ENCODE data around the gene MOSPD2. TPM values are rescaled to one million over a fixed set of nuclear protein-coding genes. Genes with fewer than 3 reads are reported as not detected.

Gene MOSPD2
- total RNA-seq, 1 experiment from 2014 or later = 6.4 TPM

DNA sequence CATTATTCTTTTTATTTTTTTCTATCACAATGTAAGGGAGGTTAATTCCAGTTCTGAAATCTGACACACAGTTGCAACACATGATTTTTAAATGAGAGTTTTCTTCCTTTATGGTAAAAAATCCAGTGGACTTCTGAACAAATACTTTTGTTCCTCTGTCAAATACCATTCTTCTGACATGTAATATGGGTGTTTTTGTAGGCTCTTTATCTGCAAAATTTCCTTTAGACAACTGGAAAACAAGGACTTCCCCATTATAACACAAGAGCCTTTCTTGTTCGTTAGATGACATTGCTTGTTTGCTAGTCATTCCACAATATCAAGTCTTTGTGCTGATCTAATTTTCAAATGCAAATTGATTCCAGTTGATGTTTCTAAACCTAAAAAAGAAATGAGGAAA lies 8.0 kb upstream of the MOSPD2 start:
- H3K4me1 Mint-ChIP-seq = peaks cover 2 to 5% of the 10 kb centered on the region in 2 experiments; a peak in 3 of 4 replicates
- Histone ChIP-seq H3K9me3 (ENCODE audit: control insufficient read depth, low read depth, low read length) (no peaks in the 10 kb centered on the region), H3K14ac (ENCODE audit: insufficient read depth, low read length) (no peak overlapping the region), H2BK12ac (ENCODE audit: insufficient read length, low read depth, low read length) (no peak overlapping the region), H3K79me2 (ENCODE audit: insufficient read depth, low read length) (no peaks in the 10 kb centered on the region; the same call in 1 of the 2 replicates), H3K4ac (ENCODE audit: low read depth, low read length) (no peak overlapping the region), H3K27me3 (ENCODE audit: insufficient read depth, low read length) (no peaks in the 10 kb centered on the region), H3K23ac (ENCODE audit: insufficient read length, low read depth, low read length) (no peak overlapping the region), H3K79me1 (ENCODE audit: insufficient read depth, low read depth, low read length, poor library complexity, severe bottlenecking) (no peaks in the 10 kb centered on the region), H3K27ac (ENCODE audit: insufficient read length, low read depth, low read length) (no peak overlapping the region), H2BK5ac (ENCODE audit: insufficient read length, low read length) (no peak overlapping the region), H3T11ph (ENCODE audit: low read length) (no peak overlapping the region), H4K8ac (replicated peaks; ENCODE audit: insufficient read length, low read depth, low read length) (no peak overlapping the region), H2AK5ac (ENCODE audit: insufficient read length, low read length) (no peak overlapping the region), H3K23me2 (ENCODE audit: insufficient read length, low read depth, low read length, poor library complexity, severe bottlenecking) (no peaks in the 10 kb centered on the region), H2BK15ac (ENCODE audit: low read depth, low read length) (no peak overlapping the region), H3K9ac (ENCODE audit: extremely low read depth, insufficient read length, low read length) (no peak overlapping the region), H2BK120ac (ENCODE audit: low read depth, low read length, poor library complexity, severe bottlenecking) (no peak overlapping the region), H2AFZ (ENCODE audit: low read length) (no peak overlapping the region), H4K5ac (ENCODE audit: insufficient read length, low read depth, low read length) (no peak overlapping the region), H4K20me1 (ENCODE audit: control insufficient read depth, insufficient read depth, insufficient read length) (no peaks in the 10 kb centered on the region), H2BK20ac (ENCODE audit: low read depth, low read length, poor library complexity, severe bottlenecking) (no peak overlapping the region), H3K4me1 (ENCODE audit: insufficient read depth, low read length) (no peaks in the 10 kb centered on the region), H3K18ac (ENCODE audit: insufficient read length, low read depth, low read length) (no peak overlapping the region), H3K4me2 (ENCODE audit: insufficient read depth, insufficient read length, low read length) (no peak overlapping the region), H4K91ac (ENCODE audit: insufficient read length, low read depth, low read length) (no peak overlapping the region), H3K56ac (ENCODE audit: insufficient read length, low read depth, low read length) (no peak overlapping the region)
- no peak for DNase-seq
- H3K4me3 Mint-ChIP-seq = no peak overlapping the region
- peaks cover 52 to 57% of the 10 kb centered on the region in 2 experiments for H3K9me3 Mint-ChIP-seq
- TF ChIP-seq CTCF (conservative IDR thresholded peaks at IDR 0.05) = no peak
- no peak overlapping the region for H3K27ac Mint-ChIP-seq
- WGBS (ENCODE audit: extremely low coverage, insufficient read length, low lambda C conversion rate) = no CpG with 5 or more reads among the region's 1 CpG
- H3K36me3 Mint-ChIP-seq (ENCODE audit: insufficient read depth in 1 of 3, low read depth in 3 of 3) = peaks cover 26 to 30% (median 29%) of the 10 kb centered on the region in 3 experiments
- H3K27me3 Mint-ChIP-seq (ENCODE audit: low read depth) = no peaks in the 10 kb centered on the region

Measured in H9 (cell line).